Stimulated activated CD8-positive, alpha-beta memory T cell treated with anti-CD3 and anti-CD28 coated beads, Interleukin-4, amount 100 ng/mL, for 24 hours (primary cell): Measurements from ENCODE around the gene HSPD1.
"Not testable (repeated sequence)": the region's sequence is repeated elsewhere in the genome, so short reads cannot be mapped to it uniquely, and the experiment has no call there.

Experiments used
- DNase-seq: peaks from one replicate; pipeline ENCODE4 v3.0.0-alpha.2; 2020; ENCODE audit warnings: low read depth

The HSPD1 gene

GRCh38 chr2:197496695-197497094, 2.9 kb downstream of the HSPD1 start:
- DNase-seq, result no peak

DNA sequence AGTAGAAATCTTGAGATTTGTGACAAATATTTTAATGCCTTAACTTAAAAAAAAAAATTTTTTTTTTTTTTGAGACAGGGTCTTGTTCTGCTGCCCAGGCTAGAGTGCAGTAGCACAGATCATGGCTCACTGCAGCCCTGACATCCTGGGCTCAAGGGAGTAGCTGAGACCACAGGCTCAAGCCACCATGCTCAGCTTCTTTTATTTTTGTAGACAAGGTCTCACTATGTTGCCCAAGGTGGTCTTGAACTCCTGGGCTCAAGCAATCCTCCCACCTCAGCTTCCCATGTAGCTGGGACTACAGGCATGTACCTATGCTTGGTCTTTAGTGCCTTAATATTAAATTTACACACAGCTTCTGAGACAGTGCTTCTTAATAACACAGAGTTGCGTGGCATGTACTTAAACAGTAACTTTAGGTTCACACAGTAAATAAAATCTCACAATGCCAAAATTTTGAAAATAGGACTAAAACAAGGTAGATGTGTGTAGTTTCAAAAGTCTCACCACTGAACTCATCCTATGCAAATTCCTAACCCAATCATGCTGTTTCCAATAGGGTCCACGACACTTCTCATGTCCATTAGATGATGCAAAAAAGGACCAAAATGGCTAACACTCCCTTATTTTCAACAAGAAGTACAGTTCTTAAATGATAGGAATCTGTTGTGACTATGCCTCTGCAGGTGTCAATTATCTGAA, 4.1 kb downstream of the HSPD1 start:
- DNase-seq, result no peak

DNA sequence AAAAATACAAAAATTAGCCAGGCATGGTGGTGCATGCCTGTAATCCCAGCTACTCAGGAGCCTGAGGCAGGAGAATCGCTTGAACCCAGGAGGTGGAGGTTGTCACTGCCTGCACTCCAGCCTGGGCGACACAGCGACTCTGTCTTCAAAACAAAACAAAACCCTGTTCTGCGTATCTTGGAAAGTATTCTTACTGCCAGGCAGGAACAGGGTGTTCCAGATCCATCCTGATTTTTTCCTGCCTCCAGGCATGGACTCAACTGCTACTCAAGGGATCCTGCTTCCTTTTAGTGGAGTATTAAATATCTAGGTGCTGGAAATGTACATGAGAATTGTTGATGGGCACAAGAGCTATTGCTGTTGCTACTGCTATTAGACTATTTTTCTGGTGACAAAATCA, 12.3 kb downstream of the HSPD1 start:
- no peak for DNase-seq

GRCh38 chr2:197486175-197486574, 13.5 kb downstream of the HSPD1 start:
- DNase-seq, result no peak

DNA sequence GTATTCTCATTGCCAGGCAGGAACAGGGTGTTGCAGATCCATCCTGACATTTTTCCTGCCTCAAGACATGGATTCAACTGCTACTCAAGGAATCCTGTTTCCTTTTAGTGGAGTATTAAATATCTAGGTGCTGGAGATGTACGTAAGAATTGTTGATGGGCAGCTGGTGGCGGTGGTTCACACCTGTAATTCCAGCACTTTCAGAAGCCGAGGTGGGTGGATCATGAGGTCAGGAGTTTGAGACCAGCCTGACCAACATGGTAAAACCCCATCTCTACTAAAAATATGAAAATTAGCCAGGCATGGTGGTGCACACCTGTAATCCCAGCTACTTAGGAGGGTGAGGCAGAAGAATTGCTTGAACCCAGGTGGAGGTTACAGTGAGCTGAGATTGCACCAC, 15.4 kb downstream of the HSPD1 start:
- DNase-seq, result not testable (repeated sequence)

- no peak for DNase-seq
Measured at GRCh38 chr2:197480165-197481036, 19.2 kb downstream of the HSPD1 start.

DNA sequence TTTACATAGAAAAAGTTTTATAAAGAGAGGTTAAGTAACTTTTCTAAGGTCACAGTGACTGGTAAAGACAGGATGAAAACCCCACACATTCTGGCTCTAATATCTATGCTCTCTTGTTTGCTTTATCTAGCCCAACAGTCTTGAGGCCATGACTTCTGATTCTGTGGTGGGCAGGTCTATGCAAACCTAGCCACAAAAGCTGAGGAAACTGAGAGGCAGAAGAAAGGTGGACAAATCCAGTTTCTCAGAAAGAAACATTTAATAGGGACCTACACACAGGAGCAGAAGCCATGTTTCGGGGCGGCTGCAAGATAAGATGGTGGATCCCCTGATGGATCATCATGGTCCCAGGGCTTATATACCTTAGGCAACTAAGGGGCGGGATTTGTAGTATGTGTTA, 21.8 kb downstream of the HSPD1 start:
- DNase-seq, result no peak

DNA sequence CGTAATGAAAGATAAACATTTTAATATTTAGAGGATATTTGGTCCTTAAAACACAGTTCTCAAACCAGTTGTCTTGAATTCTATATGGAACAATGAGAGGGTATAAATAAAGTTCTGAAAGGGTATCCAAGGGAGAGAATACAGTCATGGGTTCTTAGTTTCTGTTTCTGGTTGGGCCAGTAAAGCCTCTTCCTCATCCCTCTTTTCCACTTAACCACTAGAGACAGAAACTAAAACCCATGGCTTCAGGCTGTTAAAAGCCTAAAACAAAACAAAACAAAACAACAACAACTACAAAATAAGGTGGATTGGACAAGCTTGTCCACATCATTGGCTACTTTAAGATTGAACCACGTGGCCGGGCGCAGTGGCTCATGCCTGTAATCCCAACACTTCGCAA, 27.5 kb downstream of the HSPD1 start:
- DNase-seq, result no peak

DNA sequence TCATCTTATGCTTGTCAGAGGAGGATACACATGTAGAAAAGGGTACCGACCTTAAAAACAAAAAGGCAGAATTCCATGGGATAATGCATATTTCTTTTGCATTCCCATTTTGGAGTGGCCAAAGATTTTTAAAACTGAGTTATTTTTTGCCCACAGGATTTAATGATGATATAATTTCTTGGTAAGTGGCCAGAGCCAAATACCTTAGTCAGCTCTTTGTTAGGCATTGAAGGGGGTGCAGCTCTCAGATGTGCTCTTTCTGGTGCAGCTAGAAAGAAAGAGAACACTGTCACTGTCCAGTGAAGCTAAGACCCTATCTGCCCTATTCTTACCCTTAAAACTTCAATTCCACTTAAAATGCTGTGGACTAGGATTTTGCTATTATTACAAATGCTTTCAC, 35.5 kb downstream of the HSPD1 start:
- no peak for DNase-seq

- DNase-seq, result no peak
Measured at GRCh38 chr2:197461057-197461456, 38.6 kb downstream of the HSPD1 start.

GRCh38 chr2:197460649-197461048, 39.0 kb downstream of the HSPD1 start:
- DNase-seq, result no peak

DNA sequence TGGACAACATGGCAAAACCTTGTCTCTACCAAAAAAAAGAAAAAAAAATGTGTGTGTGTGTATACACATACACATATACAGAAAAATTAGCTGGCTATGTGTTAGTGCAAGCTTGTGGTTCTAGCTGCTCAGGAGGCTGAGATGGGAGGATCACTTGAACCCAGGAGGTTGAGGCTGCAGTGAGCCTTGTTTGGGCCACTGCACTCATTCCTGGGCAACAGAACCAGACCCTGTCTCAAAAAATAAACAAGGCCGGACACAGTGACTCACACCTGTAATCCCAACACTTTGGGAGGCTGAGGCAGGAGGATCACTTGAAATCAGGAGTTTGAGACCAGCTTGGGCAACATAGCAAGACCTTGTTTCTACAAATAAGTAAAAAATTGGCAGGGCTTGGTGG, 44.2 kb downstream of the HSPD1 start:
- no peak for DNase-seq

- no peak for DNase-seq
Measured at GRCh38 chr2:197454923-197455322, 44.7 kb downstream of the HSPD1 start.

- no peak for DNase-seq
Measured at GRCh38 chr2:197453914-197454398, 45.7 kb downstream of the HSPD1 start.

GRCh38 chr2:197453123-197453913, 46.3 kb downstream of the HSPD1 start, which contains the start of gene COQ10B:
COQ10B (plus strand) TSS chr2:197453552; CDS start chr2:197453561, 9 bp downstream.
- peak; percentile 96 for DNase-seq

- no peak for DNase-seq
Measured at GRCh38 chr2:197452754-197453122, 46.9 kb downstream of the HSPD1 start.

DNA sequence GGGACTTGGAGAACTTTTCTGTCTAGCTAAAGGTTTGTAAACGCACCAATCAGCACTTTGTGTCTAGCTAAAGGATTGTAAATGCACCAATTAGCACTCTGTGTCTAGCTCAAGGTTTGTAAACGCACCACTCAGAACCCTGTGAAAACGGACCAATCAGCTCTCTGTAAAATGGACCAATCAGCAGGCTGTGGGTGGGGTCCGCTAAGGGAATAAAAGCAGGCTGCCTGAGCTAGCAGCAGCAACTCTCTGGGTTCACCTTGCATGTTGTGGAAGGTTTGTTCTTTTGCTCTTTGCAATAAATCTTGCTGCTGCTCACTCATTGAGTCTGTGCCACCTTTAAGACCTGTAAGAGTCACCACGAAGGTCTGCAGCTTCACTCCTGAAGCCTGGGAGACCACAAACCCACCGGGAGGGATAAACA, 48.7 kb downstream of the HSPD1 start:
- DNase-seq, result not testable (repeated sequence)

DNA sequence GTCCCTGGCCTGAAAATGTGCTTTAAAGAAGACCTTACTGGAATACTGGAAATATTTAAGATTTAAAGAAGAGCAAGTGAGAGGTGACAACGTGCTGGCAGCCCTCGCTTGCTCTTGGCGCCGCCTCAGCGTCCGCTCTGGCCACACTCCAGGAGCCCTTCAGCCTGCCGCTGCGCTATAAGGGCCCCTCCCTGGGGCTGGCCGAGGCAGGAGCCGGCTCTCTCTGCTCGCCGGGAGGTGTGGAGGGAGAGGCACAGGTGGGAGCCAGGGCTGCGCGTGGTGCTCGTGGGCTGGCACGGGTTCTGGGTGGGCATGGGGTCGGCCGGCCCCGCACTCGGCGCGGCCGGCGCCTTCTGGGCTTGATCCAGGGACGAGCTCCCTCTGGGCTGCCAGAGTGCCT, 49.2 kb downstream of the HSPD1 start:
- no peak for DNase-seq

DNA sequence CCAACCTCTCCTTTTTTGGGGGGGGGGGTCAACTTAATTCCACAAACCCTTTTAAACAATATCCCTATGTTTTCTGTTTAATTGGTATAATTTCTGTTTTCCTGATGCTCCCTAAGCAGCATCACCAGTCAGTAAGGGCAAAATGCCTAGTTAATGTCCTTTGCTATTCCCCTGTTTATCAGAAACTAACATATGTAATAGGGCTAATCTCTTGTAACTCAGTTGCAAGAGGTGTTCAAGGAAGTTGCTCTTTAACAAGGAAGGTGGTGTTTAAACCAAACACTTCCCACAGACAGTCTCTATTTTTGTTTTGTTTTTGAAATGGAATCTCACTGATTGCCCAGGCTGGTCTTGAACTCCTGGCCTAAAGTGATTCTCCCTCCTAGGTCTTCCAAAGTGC, 52.8 kb downstream of the HSPD1 start:
- DNase-seq, result no peak

DNA sequence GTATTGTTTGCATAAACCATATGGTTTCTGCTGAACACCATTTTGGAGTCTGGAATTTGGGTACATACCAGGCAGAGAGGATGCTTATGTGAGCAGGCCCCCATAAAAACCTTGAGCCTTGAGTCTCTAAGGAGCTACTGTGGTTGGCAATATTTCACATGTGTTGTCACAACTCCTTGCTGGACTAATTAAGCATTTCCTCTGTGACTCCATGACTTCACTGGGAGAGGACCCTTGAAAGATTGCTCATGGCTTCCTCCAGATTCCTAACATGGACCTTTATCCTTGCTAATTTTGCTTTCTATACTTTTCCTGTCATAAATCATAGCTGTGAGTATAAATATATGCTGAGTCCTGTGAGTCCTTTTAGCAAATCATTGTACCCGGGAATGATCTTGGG, 53.9 kb downstream of the HSPD1 start:
- no peak for DNase-seq

DNA sequence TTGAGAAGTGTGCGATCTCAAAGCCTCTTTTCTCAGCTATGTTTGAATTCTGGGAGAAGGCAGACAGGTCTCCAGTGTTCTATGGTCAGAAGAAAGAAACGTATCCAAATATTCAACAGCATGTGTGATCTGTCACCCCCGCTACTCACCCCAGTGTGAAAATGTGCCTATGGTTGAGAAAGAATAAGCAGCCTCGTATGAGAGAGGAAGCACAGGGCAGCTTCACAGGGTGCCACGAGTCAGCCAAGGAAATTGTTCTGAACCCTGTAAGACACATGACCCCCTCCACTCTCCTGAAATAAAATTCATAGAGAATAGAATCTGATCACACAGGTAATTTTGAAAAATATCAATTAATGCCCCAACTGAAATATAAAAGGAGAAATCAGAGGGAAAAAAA, 56.8 kb downstream of the HSPD1 start:
- DNase-seq, result no peak

- no peak for DNase-seq
Measured at GRCh38 chr2:197437380-197437779, 62.3 kb downstream of the HSPD1 start.
